ENCODE data around the gene CCDC102A. TPM values are rescaled to one million over a fixed set of nuclear protein-coding genes. Genes with fewer than 3 reads are reported as not detected.
A peak's percentile ranks its signal among the peaks of the same experiment; 100 is the strongest.

The CCDC102A gene
- total and polyA plus RNA-seq, 10 of the 15 experiments (the other 5 are each of a cell fraction or from before 2014, with no cell fraction given): 0.03 to 5.9 (median 2.4) TPM

DNA sequence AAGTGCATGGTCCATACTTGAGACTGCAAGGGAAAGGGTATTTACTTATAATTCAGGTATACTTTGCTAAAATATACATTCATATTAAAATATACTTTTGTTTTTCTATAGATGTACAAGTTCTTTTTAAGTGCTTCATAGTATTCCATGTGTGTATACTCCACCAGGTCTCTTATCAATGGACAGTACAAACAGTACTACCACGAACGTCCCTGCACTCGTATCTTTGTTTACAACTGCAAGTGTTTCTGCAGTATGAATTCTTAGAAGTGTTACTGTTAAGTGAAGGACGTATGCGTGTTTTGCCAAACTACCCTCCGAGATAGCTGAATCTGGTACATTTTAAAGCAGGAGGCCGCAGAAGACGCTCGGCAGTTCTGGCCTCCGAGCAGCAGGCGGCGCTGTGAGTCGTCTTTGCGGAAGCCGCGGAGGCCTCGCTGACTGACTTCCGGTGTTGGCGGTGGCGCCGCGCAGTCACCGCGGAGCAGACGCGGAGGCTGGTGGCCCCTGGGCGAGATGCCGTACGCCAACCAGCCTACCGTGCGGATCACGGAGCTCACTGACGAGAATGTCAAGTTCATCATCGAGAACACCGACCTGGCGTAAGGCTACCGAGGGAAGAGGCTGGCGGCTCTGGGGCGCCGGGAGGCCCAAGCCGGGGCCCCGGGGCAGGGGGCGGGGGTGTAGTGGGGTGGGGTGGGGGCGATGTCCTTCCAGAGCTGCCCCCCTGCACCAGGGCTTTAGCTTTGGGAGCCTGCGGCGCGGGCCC is 74.0 kb downstream of the CCDC102A start, which contains the start of gene POLR2C:
TSS of gene POLR2C (plus strand) at position 471 of the 769 bp plus-strand sequence. CDS start at position 517, 46 bp downstream.
- Histone ChIP-seq H3K9ac (ENCODE audit: control insufficient read depth, insufficient read depth, low read length) (peak within 1 kb of the TSS; percentile 86), H3K27ac (ENCODE audit: control insufficient read depth, insufficient read depth) (peak within 1 kb of the TSS; percentile 64), H3K36me3 (ENCODE audit: control insufficient read depth in 2 of 2, insufficient read depth in 2 of 2, low read length in 1 of 2) (peaks cover 12 to 33% of the 10 kb centered on the region in 2 experiments), H4K20me1 (ENCODE audit: control insufficient read depth, insufficient read depth) (no peaks in the 10 kb centered on the region), H3K4me2 (ENCODE audit: control insufficient read depth, insufficient read depth) (peak within 1 kb of the TSS; percentile 93), H2AFZ (ENCODE audit: control insufficient read depth, low read depth, low read length) (peak within 1 kb of the TSS; percentile 83), H3K4me3 (peak within 1 kb of the TSS; percentile 98), H3K4me1 (ENCODE audit: control insufficient read depth, insufficient read depth, low read length) (peaks cover 7% of the 10 kb centered on the region), H3K79me2 (ENCODE audit: control insufficient read depth, insufficient read depth, low read length) (peaks cover 18% of the 10 kb centered on the region), H3K9me3 (replicated peaks; ENCODE audit: control insufficient read depth, insufficient read depth, low read length) (no peaks in the 10 kb centered on the region), H3K27me3 (replicated peaks in 1 of 2; ENCODE audit: control insufficient read depth in 2 of 2, insufficient read depth in 2 of 2, low read length in 1 of 2) (no peaks in the 10 kb centered on the region)
- ChIA-PET SMC1A (ENCODE audit: uncharacterized antibody, unreplicated experiment) (interaction anchor here (0.7 to 2.3 kb wide), 6 partner anchors 12 to 186 kb away, joined by 3 to 9 read pairs (median 3); no protein-coding TSS in a partner anchor), RAD21 (ENCODE audit: unreplicated experiment) (interaction anchor here (0.7 to 1.8 kb wide), 6 partner anchors 14 to 84 kb away, joined by 3 to 6 read pairs (median 4); partner anchors contain the start of genes CIAPIN1 and COQ9), POLR2A (interaction anchor here (0.6 to 4.5 kb wide), 6 partner anchors 13 to 849 kb away, joined by 3 to 14 read pairs (median 3); partner anchors contain the start of genes CIAPIN1 and COQ9), CTCF (interaction anchor here (0.6 to 7.0 kb wide), 23 partner anchors 9 to 275 kb away, joined by 3 to 51 read pairs (median 5); partner anchors contain the start of genes CIAPIN1, COQ9 and DOK4)
- intact Hi-C loops (cut with micrococcal nuclease; ENCODE audit: unreplicated experiment) (loop anchor here (1.0 to 5.0 kb wide), 2 partner anchors 55 to 162 kb away; no protein-coding TSS in a partner anchor), in situ Hi-C loops (cut with MboI) (no loop called here)
- WGBS (ENCODE audit: insufficient coverage, insufficient replicate concordance, low lambda C conversion rate, missing lambda C conversion rate): under 1% methylated on average over 47 of the region's 47 CpGs
- peak; percentile 98 for ATAC-seq
- peak; percentile 37 for DNase-seq (ENCODE audit: low read depth, low spot score)
- peak; percentile 93 for FAIRE-seq
- BruUV-seq (replicated peaks): no TSS peak
- TF ChIP-seq, protein P1, sequence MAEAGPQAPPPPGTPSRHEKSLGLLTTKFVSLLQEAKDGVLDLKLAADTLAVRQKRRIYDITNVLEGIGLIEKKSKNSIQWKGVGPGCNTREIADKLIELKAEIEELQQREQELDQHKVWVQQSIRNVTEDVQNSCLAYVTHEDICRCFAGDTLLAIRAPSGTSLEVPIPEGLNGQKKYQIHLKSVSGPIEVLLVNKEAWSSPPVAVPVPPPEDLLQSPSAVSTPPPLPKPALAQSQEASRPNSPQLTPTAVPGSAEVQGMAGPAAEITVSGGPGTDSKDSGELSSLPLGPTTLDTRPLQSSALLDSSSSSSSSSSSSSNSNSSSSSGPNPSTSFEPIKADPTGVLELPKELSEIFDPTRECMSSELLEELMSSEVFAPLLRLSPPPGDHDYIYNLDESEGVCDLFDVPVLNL (IDR thresholded peaks at IDR 0.05; ENCODE audit: low read depth, low read length): no peak
- TF ChIP-seq, protein P2, sequence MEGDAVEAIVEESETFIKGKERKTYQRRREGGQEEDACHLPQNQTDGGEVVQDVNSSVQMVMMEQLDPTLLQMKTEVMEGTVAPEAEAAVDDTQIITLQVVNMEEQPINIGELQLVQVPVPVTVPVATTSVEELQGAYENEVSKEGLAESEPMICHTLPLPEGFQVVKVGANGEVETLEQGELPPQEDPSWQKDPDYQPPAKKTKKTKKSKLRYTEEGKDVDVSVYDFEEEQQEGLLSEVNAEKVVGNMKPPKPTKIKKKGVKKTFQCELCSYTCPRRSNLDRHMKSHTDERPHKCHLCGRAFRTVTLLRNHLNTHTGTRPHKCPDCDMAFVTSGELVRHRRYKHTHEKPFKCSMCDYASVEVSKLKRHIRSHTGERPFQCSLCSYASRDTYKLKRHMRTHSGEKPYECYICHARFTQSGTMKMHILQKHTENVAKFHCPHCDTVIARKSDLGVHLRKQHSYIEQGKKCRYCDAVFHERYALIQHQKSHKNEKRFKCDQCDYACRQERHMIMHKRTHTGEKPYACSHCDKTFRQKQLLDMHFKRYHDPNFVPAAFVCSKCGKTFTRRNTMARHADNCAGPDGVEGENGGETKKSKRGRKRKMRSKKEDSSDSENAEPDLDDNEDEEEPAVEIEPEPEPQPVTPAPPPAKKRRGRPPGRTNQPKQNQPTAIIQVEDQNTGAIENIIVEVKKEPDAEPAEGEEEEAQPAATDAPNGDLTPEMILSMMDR (IDR thresholded peaks at IDR 0.05 in 2 of 3, conservative IDR thresholded peaks at IDR 0.05 in 1 of 3; ENCODE audit: control insufficient read depth in 2 of 3, extremely low read depth in 1 of 3, insufficient read depth in 1 of 3, low read depth in 3 of 3, low read length in 3 of 3): peak; percentile 96 to 99 (median 96); a peak in 5 of 6 replicates
- TF ChIP-seq GATAD2B (conservative IDR thresholded peaks at IDR 0.05; ENCODE audit: low read depth) (peak; percentile 29; the same call in 1 of the 2 replicates), HDAC2 (IDR thresholded peaks at IDR 0.05) (no peak), PAX8 (IDR thresholded peaks at IDR 0.05) (no peak), RUNX3 (IDR thresholded peaks at IDR 0.05; ENCODE audit: low read length) (peak; percentile 86), RCOR1 (conservative IDR thresholded peaks at IDR 0.05; ENCODE audit: low read depth, low read length) (no peak), KLF5 (IDR thresholded peaks at IDR 0.05; ENCODE audit: partially characterized antibody) (no peak), ZSCAN29 (IDR thresholded peaks at IDR 0.05) (no peak; the same call in 1 of the 2 replicates), CHD4 (IDR thresholded peaks at IDR 0.05) (no peak), HSF1 (IDR thresholded peaks at IDR 0.05; ENCODE audit: low read depth, low read length) (no peak), RELA (IDR thresholded peaks at IDR 0.05; ENCODE audit: borderline replicate concordance, partially characterized antibody) (peak; percentile 77)
- TF ChIP-seq, protein P3, sequence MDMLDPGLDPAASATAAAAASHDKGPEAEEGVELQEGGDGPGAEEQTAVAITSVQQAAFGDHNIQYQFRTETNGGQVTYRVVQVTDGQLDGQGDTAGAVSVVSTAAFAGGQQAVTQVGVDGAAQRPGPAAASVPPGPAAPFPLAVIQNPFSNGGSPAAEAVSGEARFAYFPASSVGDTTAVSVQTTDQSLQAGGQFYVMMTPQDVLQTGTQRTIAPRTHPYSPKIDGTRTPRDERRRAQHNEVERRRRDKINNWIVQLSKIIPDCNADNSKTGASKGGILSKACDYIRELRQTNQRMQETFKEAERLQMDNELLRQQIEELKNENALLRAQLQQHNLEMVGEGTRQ (IDR thresholded peaks at IDR 0.05; ENCODE audit: borderline replicate concordance, low read depth, low read length): no peak

Measured in GM12878 (cell line).